GM20431 (cell line): Measurements from ENCODE around the gene PSMD11.

Source experiments
- in situ Hi-C: fragments of 300-500 bp; cut with MseI, MboI; formaldehyde crosslinking; loops from one replicate; pipeline ENCODE4 v1.15.0; 2020; ENCODE audit warnings: low sequenced_read_pairs; ENCODE audit not compliant: unreplicated experiment

Gene PSMD11

DNA sequence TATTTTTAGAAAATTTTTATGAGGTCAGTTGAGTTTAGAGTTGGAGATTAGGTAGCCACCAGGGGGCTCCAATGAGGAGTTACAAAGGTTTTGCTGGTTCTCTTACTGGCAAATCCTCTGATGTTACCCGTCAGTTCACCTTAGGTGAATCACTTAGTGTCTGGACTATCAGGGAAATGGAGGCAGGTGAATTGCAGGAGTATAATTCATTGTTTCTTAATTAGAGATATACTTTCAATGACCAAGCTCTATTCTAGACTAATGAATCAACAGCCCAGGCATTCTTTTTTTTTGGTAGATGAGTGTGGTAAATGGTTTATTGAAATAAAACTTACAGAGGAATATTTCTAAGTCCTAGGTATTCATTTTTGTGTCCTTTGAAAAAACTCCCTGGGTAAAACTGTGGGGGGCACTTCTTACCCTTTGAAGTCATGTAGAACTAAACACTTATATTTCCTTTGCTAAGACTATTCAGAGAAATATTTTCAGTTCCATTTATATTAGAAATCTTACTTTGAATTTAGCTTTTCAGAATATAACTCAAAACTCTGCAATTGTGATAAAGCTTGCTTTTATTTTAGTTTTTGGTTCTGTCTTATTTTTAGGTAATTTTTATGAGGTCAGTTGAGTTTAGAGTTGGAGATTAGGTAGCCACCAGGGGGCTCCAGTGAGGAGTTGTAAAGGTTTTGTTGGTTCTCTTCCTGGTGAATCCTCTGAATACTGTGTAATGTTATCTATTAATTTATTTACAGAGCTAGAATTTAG, 17.7 kb downstream of the PSMD11 start:
- in situ Hi-C loops: loop anchor here (25.0 kb wide), 1 partner anchor 300 kb away; no protein-coding TSS in a partner anchor

DNA sequence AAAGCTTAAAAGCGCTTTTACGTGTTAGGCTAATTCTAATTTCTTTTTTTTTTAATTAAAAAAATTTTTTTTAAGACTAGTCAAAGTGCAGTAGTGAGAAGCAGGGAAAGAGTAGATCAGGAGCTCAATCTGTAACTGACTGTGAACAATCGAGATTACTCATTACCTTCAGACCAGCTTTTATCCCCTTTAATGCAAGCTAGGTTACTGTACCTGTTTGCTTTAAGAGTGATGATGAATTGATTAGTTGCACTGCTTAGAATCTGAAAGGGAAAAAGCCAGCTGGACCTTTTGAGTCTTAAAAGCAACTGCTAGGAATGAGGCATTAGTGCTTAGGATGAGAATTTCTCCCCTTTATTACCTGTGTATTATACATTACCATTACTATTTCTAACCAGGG, 19.0 kb downstream of the PSMD11 start:
- in situ Hi-C loops: loop anchor here (25.0 kb wide), 1 partner anchor 299 kb away; no protein-coding TSS in a partner anchor

DNA sequence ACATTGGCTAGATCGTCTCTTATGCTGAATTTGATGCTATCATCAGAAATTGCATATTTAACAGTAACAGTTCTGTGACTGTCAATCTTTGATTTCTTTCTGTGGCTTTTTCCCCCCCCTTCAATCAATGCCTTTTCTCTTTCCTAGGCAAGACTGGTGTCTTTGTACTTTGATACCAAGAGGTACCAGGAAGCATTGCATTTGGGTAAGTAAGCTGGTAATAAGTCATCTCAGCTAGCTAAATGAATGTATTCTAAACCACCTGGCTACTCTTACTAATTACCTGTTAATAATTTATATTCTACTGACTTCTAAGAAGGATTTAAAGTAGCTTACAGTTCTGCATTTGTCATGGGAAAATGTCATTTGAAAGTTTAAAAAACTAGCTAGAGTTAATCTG, 20.1 kb downstream of the PSMD11 start:
- in situ Hi-C loops: loop anchor here (25.0 kb wide), 1 partner anchor 298 kb away; no protein-coding TSS in a partner anchor

DNA sequence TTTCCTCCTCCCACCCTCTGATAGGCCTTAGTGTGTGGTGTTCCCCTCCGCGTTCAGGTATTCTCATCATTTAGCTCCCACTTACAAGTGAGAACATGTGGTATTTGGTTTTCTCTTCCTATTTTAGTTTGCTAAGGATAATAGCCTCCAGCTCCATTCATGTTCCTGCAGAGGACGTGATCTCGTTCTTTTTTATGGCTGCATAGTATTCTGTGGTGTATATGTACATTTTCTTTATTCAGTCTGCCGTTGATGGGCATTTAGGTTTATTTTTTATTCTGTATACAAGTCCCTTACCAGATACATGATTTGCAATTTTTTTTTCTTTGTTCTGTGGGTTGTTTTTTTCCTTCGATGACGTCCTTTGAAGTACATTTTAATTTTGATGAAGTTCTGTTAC, 23.6 kb downstream of the PSMD11 start:
- in situ Hi-C loops: loop anchor here (25.0 kb wide), 1 partner anchor 294 kb away; no protein-coding TSS in a partner anchor

DNA sequence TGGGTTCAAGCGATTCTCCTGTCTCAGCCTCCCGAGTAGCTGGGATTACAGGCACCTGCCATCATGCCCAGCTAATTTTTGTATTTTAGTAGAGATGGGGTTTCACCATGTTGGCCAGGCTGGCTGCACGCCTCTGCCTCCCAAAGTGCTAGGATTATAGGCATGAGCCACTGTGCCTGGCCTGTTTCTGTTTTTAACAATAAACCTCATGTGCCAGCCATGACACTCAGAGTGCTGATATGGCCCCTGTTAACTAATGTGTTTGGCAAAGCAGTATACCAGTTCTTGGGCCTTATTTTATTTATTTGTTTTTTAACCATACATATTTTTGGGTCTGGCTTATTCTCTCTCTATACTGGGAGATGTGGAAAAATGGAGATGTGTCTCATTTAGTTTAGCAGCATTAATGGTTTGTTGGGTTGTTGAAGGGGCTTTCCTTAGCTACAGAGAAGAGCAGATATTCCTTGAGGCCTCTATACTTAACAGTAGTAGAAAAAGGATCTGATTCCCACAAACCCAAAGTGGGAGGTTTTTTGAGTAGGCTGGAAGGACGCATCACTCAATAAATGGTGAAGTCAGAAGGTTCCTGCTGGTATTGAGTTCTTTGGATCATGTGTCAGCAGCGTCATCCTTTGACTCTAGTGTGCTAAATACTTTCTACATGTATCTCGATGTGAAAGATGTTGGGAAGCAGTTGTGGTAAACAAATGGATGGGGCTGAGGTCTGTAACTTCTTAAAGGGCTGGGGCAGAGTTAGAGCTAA, 26.3 kb downstream of the PSMD11 start:
- in situ Hi-C loops: loop anchor here (25.0 kb wide), 1 partner anchor 292 kb away; no protein-coding TSS in a partner anchor

DNA sequence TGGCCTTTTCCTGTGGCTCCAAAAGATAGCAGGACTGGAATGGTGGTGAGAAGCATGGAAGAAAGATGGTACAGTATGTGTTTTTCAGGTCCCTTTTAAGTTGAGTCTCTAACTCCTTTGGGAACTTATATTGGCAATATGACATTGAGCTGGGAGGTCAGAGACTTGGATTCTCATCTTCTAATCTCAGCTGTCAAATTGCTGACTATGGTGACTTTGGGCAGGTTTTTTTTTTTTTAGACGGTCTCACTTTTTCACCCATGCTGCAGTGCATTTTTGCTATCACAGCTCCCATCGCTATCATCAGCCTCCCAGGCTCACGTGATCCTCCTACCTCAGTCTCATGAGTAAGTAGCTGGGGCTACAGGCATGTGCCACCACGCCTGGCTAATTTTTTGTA, 27.3 kb downstream of the PSMD11 start:
- in situ Hi-C loops: loop anchor here (25.0 kb wide), 1 partner anchor 291 kb away; no protein-coding TSS in a partner anchor

DNA sequence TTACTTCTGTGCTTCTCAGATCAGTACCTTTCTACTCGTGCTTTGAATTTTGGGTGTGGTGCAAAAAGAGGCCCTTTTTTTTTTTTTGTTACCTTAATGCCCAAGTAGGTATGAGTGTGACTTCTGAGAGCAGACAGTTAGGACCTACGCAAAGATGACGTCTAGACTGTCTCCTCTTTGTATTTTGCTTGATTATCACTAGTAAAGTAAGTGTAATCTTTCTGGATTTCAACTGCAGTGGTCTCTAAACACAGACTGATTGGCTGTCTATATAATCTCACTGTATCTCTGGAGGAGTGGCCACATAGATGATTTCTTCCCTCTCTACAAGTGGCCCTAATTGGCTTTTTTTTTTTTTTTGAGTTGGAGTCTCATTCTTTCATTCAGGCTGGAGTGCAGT, 30.9 kb downstream of the PSMD11 start:
- in situ Hi-C loops: loop anchor here (25.0 kb wide), 1 partner anchor 137 kb away; no protein-coding TSS in a partner anchor

DNA sequence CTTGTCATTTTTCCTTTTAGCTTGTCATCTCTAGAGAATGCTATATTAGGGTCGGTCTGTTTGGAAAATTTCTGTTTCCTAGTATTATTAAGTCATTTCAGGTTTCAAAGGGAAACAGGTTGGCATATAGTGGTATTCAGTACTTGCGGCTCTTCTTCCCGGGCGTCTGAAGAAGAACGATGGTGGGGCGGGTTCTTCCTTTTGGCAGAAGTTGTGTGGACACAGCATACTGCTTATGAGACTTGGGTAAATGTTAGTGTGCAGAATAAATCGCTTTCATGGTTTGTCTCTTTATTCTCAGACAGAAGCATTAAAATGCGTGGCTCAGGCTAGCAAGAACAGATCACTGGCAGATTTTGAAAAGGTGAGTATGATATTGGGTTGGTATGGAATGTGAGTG, 32.9 kb downstream of the PSMD11 start:
- in situ Hi-C loops: loop anchor here (25.0 kb wide), 1 partner anchor 135 kb away; no protein-coding TSS in a partner anchor

DNA sequence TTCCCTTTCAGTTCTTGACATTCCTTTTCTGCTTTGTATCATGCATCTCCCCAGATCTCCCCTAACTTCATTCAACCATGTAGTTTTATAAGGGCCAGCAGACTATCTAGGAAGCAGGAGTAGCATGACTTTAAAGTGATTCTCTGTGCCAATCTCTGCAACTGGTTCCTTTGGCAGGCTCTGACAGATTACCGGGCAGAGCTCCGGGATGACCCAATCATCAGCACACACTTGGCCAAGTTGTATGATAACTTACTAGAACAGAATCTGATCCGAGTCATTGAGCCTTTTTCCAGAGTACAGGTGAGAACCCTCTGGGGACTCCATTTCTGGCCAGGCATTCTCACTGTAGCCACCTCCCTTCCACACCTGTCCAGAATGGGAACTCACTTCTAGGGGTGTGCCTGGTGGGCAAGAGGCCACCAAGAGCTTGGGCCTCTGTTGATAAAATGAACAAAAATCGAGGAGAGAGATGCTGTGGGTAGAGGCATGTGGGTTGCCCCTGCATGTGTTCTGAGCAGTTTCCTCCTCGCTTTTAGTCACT, 34.8 kb downstream of the PSMD11 start:
- in situ Hi-C loops: loop anchor here (25.0 kb wide), 1 partner anchor 133 kb away; no protein-coding TSS in a partner anchor

DNA sequence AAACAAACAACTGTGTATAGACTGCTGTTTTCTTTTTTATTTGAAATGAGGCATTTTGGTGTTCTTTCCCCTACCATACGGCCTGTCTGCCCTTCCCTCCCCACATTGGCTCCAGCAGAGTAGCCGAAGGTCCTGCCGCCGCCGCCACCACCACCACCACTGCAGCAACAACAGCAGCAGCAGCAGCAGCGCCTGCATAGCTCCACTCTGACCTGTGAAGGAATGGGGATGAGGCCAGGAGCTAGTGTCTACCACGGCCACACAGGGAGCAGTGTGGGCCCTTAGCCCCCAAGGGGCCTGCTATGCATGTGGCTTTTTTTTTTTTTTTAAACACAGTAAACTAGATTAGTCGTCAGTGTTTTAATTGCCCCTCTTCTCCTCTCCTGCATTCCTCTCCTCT, 36.9 kb downstream of the PSMD11 start:
- in situ Hi-C loops: loop anchor here (25.0 kb wide), 1 partner anchor 131 kb away; no protein-coding TSS in a partner anchor

DNA sequence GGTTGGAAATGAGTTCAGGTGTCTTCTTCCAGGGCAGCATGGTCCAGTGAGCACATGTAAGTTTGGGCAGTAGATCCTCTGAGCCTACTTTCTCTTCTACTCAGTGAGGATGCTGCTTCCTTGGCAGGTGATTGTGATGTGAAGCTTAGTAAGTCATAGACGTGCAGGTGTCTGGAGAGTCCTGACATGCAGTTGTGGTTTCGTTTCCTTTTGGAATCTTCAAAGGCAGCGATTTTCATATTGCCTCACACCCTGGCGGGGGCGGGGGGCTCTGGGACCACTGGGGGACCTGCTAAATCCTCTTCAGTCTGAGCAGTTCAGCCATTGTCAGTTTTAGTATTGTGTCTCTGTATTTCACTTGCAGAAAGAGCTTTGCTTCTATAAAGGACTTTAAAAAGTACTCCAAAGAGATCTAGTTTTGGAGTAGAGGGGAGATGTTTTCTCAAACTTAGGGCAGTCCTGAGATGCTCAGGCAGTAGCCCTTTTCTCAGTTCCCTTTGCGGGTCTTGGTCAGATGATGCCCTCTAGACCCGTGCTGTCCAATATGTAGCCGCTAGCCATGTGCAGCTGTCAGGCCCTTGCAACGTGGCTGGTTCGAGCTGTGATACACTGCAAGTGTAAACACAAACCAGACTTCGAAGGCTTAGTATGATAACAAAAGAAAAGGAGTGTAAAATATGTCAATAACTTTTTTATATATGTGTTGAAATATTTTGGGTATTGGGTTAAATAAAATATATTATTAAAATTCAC, 38.4 kb downstream of the PSMD11 start:
- in situ Hi-C loops: loop anchor here (25.0 kb wide), 1 partner anchor 130 kb away; no protein-coding TSS in a partner anchor

DNA sequence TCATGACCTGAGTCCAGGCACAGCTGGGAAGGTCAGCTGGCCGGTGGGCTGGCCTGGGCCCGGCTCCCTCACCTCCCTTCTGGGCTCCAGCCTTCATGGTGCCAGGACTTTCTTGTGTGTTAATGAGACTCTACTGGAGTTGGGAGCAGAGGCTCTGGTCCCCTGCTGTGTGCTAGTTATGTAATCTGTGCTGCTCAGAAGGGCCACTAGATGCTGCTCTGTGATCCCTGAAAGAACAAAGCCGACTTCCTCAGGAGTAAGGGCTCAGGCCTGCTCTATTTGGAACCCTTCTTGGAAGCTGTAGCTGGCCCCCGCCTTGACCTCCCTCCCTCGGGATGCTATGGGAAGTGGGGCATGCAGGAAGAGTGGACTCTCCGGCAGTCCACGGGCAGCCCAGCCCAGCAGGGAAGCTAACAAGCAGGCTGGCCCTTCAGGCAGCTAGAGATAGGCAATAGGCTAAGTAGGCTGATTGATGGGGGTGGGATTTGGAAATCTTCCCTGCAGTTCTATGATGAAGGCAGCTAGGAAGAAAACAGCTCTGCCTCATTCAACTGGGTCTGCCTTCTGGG, 39.2 kb downstream of the PSMD11 start:
- in situ Hi-C loops: loop anchor here (25.0 kb wide), 1 partner anchor 129 kb away; no protein-coding TSS in a partner anchor

DNA sequence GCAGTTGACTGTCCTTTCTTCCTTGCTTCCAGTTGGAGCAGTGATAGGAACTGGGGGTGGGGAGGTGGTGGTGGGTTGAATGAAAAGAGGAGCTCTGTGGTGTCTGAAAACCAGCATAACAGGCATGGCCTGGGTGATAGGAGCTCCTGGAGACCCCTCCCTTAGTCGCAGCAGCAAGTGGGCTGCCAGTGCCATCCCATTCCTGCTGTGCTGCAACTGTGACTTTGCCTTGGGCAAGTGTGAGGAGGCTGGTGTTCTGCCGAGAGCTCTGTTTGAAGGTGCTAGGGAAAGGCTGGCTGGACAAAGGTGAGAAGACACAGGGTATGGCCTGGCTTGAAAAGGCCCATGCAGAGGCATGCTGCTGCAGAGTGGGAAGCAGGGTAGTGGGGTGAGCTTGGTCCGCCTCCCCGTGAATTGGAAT, 39.7 kb downstream of the PSMD11 start:
- in situ Hi-C loops: loop anchor here (25.0 kb wide), 1 partner anchor 128 kb away; no protein-coding TSS in a partner anchor

DNA sequence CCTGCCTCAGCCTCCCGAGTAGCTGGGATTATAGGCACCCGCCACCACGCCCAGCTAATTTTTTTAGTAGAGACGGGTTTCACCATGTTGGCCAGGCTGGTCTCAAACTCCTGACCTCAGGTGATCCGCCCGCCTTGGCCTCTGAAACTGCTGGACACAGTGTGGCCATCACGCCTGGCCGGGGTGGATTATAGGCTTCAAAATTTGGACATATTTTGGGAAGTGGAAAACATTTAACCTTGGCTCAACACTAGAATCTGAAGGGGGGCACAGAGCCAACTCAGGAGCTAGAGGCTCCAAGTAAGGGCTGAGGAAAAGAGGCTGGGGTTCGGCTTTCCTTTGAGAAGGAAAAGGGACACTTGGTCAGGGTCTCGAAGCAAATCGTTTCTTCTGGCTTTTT, 40.3 kb downstream of the PSMD11 start:
- in situ Hi-C loops: loop anchor here (25.0 kb wide), 1 partner anchor 128 kb away; no protein-coding TSS in a partner anchor

DNA sequence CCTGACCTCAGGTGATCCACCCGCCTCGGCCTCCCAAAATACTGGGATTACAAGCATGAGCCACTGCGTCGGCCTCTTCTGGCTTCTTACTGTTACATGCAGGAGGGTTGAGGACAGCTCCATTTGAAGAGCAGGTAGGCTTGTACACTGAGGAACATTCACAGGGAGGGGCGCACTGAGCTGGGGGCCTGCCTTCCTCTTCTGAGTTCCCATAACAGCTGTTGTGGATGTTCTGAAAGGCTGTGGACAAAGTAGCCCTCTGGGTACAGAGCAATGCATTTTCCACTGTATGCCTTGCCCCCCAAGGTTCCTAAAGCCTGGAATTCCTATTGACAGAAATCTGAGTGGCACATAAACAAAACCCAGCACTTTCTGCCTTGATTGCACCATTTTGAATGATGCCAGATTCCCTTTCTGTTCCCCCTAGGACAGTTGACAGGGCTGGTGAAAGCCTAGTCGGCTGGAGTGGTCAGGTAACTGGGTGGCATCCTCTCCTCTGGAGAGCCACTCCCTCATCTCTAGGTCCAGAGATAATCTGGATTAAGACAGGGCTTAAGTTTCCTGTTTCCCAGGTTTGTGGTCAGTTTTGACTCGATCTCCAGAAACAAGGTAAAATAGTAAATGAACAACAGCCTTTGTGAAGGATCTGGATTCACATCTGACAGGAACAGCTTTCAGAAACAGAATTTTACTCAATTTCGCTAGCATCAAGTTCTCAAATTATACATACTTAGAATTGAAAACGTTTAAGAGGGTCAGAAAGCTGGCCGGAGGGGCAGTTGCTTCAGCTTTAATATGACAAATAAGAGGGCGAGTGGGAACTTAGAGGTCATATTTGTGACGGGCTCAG, 41.2 kb downstream of the PSMD11 start:
- in situ Hi-C loops: loop anchor here (25.0 kb wide), 1 partner anchor 127 kb away; no protein-coding TSS in a partner anchor

DNA sequence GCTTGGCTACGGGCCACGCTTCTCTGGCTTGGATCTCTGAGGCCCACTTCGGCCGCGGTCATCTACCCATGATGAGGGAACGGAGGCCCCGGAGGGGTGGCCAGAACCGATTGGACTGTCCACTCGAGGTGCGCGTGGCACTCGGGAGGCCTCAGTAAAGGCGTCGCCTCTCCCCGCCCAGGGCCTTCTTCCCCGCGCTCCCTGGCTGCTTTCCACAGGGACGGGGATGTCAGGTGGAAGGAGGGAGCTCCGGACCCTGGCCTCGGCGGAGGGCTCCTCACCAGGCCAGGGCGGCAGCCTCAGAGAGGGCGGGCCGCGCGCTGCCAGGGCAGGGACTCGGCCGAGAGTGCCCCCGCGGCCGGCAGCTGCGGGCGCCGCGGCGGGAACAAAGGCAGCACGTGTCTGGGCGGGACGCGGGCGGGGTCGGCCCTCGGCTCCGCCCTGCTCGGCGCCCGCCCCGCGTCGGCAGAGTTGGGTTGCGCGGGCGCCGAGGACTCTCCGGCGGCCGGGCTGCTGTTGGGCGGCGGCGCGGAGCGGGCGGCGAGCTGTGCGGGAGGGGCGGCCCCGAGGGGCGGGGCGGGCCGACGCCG, 41.9 kb downstream of the PSMD11 start:
- in situ Hi-C loops: loop anchor here (25.0 kb wide), 1 partner anchor 126 kb away; no protein-coding TSS in a partner anchor

DNA sequence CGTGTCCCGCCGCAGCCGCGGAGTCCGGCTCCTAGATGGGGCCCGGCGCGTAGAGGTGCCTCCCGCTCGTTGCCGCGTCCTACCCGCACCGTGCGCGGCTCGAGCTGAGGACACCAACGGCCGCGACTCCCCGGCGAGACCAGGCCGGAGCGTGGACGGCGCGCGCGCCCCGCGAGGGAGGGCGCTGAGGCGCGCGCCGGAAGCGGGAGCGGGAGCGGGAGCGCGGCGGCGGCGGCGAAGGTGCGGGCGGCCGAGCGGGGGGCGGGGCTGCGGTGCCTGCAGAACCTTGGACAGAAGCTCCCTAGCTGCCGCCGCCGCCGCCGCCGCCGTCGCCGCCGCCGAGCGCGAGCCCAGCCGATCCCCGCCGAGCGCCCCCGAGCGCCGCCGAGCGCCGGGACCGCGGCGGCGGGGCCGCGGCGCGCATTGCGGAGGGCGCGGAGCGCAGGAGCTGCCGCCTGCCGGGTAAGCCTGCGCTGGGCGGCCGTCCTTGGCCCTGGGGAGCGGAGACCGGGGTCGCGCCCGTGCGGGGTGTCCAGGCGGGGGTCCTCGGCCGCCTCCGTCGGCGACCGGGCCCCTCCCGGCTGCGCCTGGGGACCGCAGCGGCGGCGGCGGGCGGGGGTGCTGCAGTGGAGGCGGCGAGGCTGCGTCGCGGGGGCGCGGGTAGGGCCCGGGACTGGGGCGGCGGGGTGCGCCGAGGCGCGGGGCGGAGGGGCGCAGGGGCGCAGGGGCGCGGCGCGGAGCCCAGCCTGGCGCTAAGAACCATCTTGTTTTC, 42.6 kb downstream of the PSMD11 start, which contains the start of gene CDK5R1:
Gene CDK5R1, plus strand, starts transcription at position 293 of the 772 bp plus-strand sequence. CDS start 628 bp downstream, outside the sequence.
- in situ Hi-C loops: loop anchor here (25.0 kb wide), 1 partner anchor 125 kb away; no protein-coding TSS in a partner anchor
